ENCODE results near the gene DLGAP1.

Gene DLGAP1

DNA sequence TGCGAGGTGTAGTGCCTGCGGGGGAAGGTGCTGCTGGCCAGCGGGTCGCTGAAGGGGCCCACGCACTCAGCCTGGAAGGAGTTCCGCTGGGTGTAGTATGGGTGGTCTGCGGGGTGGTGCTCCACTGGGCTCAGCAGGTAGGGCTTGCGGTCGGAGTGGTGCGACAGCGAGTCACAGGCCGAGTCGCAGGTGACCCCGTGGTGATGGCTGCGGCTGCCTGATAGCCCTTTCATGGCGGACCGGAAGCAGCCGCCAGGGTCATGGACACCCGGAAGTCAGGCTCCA is 575.3 kb downstream of the DLGAP1 start (continued):
- TF ChIP-seq, protein P1, sequence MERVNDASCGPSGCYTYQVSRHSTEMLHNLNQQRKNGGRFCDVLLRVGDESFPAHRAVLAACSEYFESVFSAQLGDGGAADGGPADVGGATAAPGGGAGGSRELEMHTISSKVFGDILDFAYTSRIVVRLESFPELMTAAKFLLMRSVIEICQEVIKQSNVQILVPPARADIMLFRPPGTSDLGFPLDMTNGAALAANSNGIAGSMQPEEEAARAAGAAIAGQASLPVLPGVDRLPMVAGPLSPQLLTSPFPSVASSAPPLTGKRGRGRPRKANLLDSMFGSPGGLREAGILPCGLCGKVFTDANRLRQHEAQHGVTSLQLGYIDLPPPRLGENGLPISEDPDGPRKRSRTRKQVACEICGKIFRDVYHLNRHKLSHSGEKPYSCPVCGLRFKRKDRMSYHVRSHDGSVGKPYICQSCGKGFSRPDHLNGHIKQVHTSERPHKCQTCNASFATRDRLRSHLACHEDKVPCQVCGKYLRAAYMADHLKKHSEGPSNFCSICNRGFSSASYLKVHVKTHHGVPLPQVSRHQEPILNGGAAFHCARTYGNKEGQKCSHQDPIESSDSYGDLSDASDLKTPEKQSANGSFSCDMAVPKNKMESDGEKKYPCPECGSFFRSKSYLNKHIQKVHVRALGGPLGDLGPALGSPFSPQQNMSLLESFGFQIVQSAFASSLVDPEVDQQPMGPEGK (CRISPR knock-in tag; IDR thresholded peaks at IDR 0.05; ENCODE audit: borderline replicate concordance): no peak
- no peak for TF ChIP-seq ESRRG (CRISPR knock-in tag; IDR thresholded peaks at IDR 0.05)
- TF ChIP-seq PPARA (CRISPR knock-in tag; IDR thresholded peaks at IDR 0.05; ENCODE audit: borderline replicate concordance): no peak
- TF ChIP-seq ZNF8 (CRISPR knock-in tag; IDR thresholded peaks at IDR 0.05): no peak
- no peak for TF ChIP-seq ARNTL (CRISPR knock-in tag; IDR thresholded peaks at IDR 0.05; ENCODE audit: borderline replicate concordance, low read depth)
- TF ChIP-seq SNAI2 (CRISPR knock-in tag; IDR thresholded peaks at IDR 0.05): no peak
- TF ChIP-seq GLIS3 (CRISPR knock-in tag; IDR thresholded peaks at IDR 0.05): no peak
- no peak for TF ChIP-seq ZNF70 (CRISPR knock-in tag; IDR thresholded peaks at IDR 0.05)

DNA sequence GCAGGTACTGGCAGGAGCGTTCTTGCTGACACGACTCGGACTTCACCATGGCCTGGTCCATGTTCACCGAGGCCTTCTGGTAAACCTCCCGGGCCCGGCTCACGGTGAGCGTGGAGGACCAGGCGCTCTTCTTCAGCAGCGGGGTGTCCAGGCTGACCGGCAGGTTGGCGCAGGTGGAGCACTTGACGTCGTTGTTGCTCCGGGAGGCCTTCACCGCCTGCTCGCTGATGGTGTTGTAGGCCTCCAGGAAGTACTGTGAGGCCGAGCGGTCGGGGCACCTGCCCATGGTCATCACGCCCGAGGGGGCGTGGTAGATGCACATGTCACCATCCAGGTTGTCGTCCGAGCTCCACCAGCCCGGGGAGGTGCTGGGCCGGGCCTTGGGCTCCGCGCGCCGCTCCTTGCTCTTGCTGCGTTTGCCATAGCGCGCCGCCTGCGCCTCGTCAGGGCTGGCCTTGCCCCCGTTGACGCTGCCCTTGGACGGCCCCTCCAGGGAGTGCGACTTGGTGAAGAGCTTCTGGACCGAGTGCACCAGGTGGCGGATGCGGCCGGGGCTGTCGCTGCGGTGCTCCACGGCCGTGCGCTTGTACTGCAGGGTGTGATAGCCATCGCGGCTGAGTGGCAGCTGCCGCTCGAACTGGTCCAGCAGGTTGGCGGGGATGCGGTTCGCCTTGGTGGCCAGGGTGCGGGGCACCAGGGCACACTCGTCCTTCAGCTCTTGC is 575.8 kb downstream of the DLGAP1 start:
- no peak for TF ChIP-seq ISL1 (CRISPR knock-in tag; IDR thresholded peaks at IDR 0.05)
- TF ChIP-seq ZC3H10 (CRISPR knock-in tag; IDR thresholded peaks at IDR 0.05): no peak
- TF ChIP-seq, protein P2, sequence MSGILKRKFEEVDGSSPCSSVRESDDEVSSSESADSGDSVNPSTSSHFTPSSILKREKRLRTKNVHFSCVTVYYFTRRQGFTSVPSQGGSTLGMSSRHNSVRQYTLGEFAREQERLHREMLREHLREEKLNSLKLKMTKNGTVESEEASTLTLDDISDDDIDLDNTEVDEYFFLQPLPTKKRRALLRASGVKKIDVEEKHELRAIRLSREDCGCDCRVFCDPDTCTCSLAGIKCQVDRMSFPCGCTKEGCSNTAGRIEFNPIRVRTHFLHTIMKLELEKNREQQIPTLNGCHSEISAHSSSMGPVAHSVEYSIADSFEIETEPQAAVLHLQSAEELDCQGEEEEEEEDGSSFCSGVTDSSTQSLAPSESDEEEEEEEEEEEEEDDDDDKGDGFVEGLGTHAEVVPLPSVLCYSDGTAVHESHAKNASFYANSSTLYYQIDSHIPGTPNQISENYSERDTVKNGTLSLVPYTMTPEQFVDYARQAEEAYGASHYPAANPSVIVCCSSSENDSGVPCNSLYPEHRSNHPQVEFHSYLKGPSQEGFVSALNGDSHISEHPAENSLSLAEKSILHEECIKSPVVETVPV (CRISPR knock-in tag; IDR thresholded peaks at IDR 0.05): no peak
- no peak for TF ChIP-seq TOX (CRISPR knock-in tag; IDR thresholded peaks at IDR 0.05; ENCODE audit: borderline replicate concordance)
- TF ChIP-seq BACH2 (CRISPR knock-in tag; IDR thresholded peaks at IDR 0.05; ENCODE audit: borderline replicate concordance): no peak
- no peak for TF ChIP-seq ZNF70 (CRISPR knock-in tag; IDR thresholded peaks at IDR 0.05)
- TF ChIP-seq, protein P3, sequence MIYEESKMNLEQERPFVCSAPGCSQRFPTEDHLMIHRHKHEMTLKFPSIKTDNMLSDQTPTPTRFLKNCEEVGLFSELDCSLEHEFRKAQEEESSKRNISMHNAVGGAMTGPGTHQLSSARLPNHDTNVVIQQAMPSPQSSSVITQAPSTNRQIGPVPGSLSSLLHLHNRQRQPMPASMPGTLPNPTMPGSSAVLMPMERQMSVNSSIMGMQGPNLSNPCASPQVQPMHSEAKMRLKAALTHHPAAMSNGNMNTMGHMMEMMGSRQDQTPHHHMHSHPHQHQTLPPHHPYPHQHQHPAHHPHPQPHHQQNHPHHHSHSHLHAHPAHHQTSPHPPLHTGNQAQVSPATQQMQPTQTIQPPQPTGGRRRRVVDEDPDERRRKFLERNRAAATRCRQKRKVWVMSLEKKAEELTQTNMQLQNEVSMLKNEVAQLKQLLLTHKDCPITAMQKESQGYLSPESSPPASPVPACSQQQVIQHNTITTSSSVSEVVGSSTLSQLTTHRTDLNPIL (CRISPR knock-in tag; IDR thresholded peaks at IDR 0.05; ENCODE audit: low read depth): no peak
- no peak for TF ChIP-seq ZFP30 (CRISPR knock-in tag; IDR thresholded peaks at IDR 0.05)
- no peak for TF ChIP-seq ESRRG (CRISPR knock-in tag; IDR thresholded peaks at IDR 0.05)
- TF ChIP-seq, protein P4, sequence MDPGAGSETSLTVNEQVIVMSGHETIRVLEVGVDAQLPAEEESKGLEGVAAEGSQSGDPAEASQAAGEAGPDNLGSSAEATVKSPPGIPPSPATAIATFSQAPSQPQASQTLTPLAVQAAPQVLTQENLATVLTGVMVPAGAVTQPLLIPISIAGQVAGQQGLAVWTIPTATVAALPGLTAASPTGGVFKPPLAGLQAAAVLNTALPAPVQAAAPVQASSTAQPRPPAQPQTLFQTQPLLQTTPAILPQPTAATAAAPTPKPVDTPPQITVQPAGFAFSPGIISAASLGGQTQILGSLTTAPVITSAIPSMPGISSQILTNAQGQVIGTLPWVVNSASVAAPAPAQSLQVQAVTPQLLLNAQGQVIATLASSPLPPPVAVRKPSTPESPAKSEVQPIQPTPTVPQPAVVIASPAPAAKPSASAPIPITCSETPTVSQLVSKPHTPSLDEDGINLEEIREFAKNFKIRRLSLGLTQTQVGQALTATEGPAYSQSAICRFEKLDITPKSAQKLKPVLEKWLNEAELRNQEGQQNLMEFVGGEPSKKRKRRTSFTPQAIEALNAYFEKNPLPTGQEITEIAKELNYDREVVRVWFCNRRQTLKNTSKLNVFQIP (CRISPR knock-in tag; IDR thresholded peaks at IDR 0.05; ENCODE audit: borderline replicate concordance, low read depth): no peak
- no peak for TF ChIP-seq ZNF8 (CRISPR knock-in tag; IDR thresholded peaks at IDR 0.05)
- TF ChIP-seq PPARA (CRISPR knock-in tag; IDR thresholded peaks at IDR 0.05; ENCODE audit: borderline replicate concordance): no peak
- no peak for TF ChIP-seq RARB (CRISPR knock-in tag; IDR thresholded peaks at IDR 0.05)
- no peak for ATAC-seq

DNA sequence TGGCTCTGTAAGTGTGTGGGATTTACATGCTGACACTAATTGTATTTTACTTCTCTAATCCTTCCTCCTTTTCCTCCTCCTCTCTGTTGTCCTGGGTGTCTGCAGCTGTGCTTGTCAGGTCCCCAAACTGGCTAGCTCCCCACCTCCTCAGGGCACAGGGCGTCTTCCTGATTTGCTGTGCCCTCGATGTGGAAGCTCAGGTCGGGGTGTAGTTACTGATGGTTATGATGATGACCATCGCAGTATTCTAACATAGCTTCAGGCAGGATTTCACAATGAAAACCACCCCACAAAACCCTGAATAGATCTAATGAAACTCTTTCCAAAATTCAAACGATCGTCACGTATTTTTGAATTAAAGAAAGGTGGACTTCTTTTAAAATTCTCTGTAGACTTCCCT is 576.7 kb downstream of the DLGAP1 start:
- TF ChIP-seq ZNF70 (CRISPR knock-in tag; IDR thresholded peaks at IDR 0.05): no peak
- TF ChIP-seq, protein P1 (CRISPR knock-in tag; IDR thresholded peaks at IDR 0.05; ENCODE audit: borderline replicate concordance): no peak
- TF ChIP-seq, protein P3 (CRISPR knock-in tag; IDR thresholded peaks at IDR 0.05; ENCODE audit: low read depth): no peak
- TF ChIP-seq, protein P4 (CRISPR knock-in tag; IDR thresholded peaks at IDR 0.05; ENCODE audit: borderline replicate concordance, low read depth): no peak
- TF ChIP-seq ZFP3 (CRISPR knock-in tag; IDR thresholded peaks at IDR 0.05): no peak
- TF ChIP-seq ESRRG (CRISPR knock-in tag; IDR thresholded peaks at IDR 0.05): no peak
- no peak for TF ChIP-seq ZFP30 (CRISPR knock-in tag; IDR thresholded peaks at IDR 0.05)
- TF ChIP-seq PPARA (CRISPR knock-in tag; IDR thresholded peaks at IDR 0.05; ENCODE audit: borderline replicate concordance): no peak
- TF ChIP-seq ZNF565 (CRISPR knock-in tag; conservative IDR thresholded peaks at IDR 0.05; ENCODE audit: low read depth): no peak
- no peak for TF ChIP-seq ZNF8 (CRISPR knock-in tag; IDR thresholded peaks at IDR 0.05)
- no peak for TF ChIP-seq SNAI2 (CRISPR knock-in tag; IDR thresholded peaks at IDR 0.05)
- TF ChIP-seq BACH2 (CRISPR knock-in tag; IDR thresholded peaks at IDR 0.05; ENCODE audit: borderline replicate concordance): no peak
- TF ChIP-seq, protein P2 (CRISPR knock-in tag; IDR thresholded peaks at IDR 0.05): no peak
- TF ChIP-seq ISL1 (CRISPR knock-in tag; IDR thresholded peaks at IDR 0.05): no peak
- no peak for TF ChIP-seq TCF4 (CRISPR knock-in tag; IDR thresholded peaks at IDR 0.05; ENCODE audit: borderline replicate concordance)
- no peak for TF ChIP-seq ZC3H10 (CRISPR knock-in tag; IDR thresholded peaks at IDR 0.05)
- ATAC-seq: no peak

Measured in SK-N-SH treated with all-trans-retinoic acid at 6 μM for 48 hours (cell line).